ENCODE measurements around the gene ADPRM. TPM values are rescaled to one million over a fixed set of nuclear protein-coding genes. Genes with fewer than 3 reads are reported as not detected.

Gene ADPRM
- polyA plus RNA-seq, 3 donors = 8.3 to 9.2 (median 8.6) TPM

GRCh38 chr17:10733666-10734065 lies 36.3 kb downstream of the ADPRM start:
- whole genome bisulfite sequencing, 3 donors = 83 to 95% (median 85%) methylated on average over 3 of the region's 3 CpGs

GRCh38 chr17:10735251-10735650 lies 37.9 kb downstream of the ADPRM start:
- H3K27ac ChIP-seq (ENCODE audit: low read depth, low read length) = no peak overlapping the region
- WGBS, 3 donors = 76 to 85% (median 83%) methylated on average over 2 of the region's 2 CpGs

More at GRCh38 chr17:10733666-10734065, 36.3 kb downstream of the ADPRM start:
- H3K27ac ChIP-seq (ENCODE audit: low read depth, low read length) = no peak overlapping the region

GRCh38 chr17:10735821-10736220 lies 38.4 kb downstream of the ADPRM start:
- 90 to 97% (median 92%) methylated on average over 4 of the region's 4 CpGs for WGBS, 3 donors
- H3K27ac ChIP-seq (ENCODE audit: low read depth, low read length) = no peak overlapping the region

GRCh38 chr17:10737168-10737622 lies 39.8 kb downstream of the ADPRM start:
- 5 to 14% (median 12%) methylated on average over 6 of the region's 6 CpGs for WGBS, 3 donors
- H3K27ac ChIP-seq (ENCODE audit: low read depth, low read length) = no peak overlapping the region

- no peak overlapping the region for H3K27ac ChIP-seq (ENCODE audit: low read depth, low read length)
Measured at GRCh38 chr17:10737736-10738135, 40.3 kb downstream of the ADPRM start.

GRCh38 chr17:10738521-10739258 lies 41.3 kb downstream of the ADPRM start:
- no peak overlapping the region for H3K27ac ChIP-seq (ENCODE audit: low read depth, low read length)
- WGBS, 3 donors = 47 to 68% (median 54%) methylated on average over 5 of the region's 5 CpGs

More at GRCh38 chr17:10737736-10738135, 40.3 kb downstream of the ADPRM start:
- WGBS, 3 donors = 78 to 80% (median 80%) methylated on average over 3 of the region's 3 CpGs

GRCh38 chr17:10739386-10739785 lies 42.0 kb downstream of the ADPRM start:
- 81 to 91% (median 82%) methylated on average over 5 of the region's 5 CpGs for WGBS, 3 donors
- H3K27ac ChIP-seq (ENCODE audit: low read depth, low read length) = no peak overlapping the region

GRCh38 chr17:10741416-10742135 lies 44.2 kb downstream of the ADPRM start:
- no peak overlapping the region for H3K27ac ChIP-seq (ENCODE audit: low read depth, low read length)
- 90 to 95% (median 93%) methylated on average over 10 of the region's 10 CpGs for WGBS, 3 donors

GRCh38 chr17:10742431-10742830 lies 45.0 kb downstream of the ADPRM start:
- 94 to 95% (median 94%) methylated on average over 6 of the region's 6 CpGs for WGBS, 3 donors
- no peak overlapping the region for H3K27ac ChIP-seq (ENCODE audit: low read depth, low read length)

- WGBS, 3 donors = 63 to 75% (median 63%) methylated on average over 8 of the region's 8 CpGs
- H3K27ac ChIP-seq (ENCODE audit: low read depth, low read length) = no peak overlapping the region
Measured at GRCh38 chr17:10743316-10744009, 46.1 kb downstream of the ADPRM start.

- 24 to 50% (median 48%) methylated on average over 7 of the region's 7 CpGs for WGBS, 3 donors
- no peak overlapping the region for H3K27ac ChIP-seq (ENCODE audit: low read depth, low read length)
Measured at GRCh38 chr17:10744501-10745000, 47.2 kb downstream of the ADPRM start.

- no peak overlapping the region for H3K27ac ChIP-seq (ENCODE audit: low read depth, low read length)
Measured at GRCh38 chr17:10745231-10745630, 47.8 kb downstream of the ADPRM start.

GRCh38 chr17:10748531-10749181 lies 51.3 kb downstream of the ADPRM start:
- WGBS, 3 donors = 52 to 64% (median 55%) methylated on average over 9 of the region's 9 CpGs
- H3K27ac ChIP-seq (ENCODE audit: low read depth, low read length) = no peak overlapping the region

More at GRCh38 chr17:10745231-10745630, 47.8 kb downstream of the ADPRM start:
- WGBS, 3 donors = 51 to 56% (median 51%) methylated on average over 6 of the region's 6 CpGs

GRCh38 chr17:10750210-10750609 lies 52.8 kb downstream of the ADPRM start:
- no peak overlapping the region for H3K27ac ChIP-seq (ENCODE audit: low read depth, low read length)
- WGBS, 3 donors = 90 to 95% (median 95%) methylated on average over 4 of the region's 4 CpGs

GRCh38 chr17:10751563-10751962 lies 54.2 kb downstream of the ADPRM start:
- 87 to 89% (median 88%) methylated on average over 3 of the region's 3 CpGs for WGBS, 3 donors
- no peak overlapping the region for H3K27ac ChIP-seq (ENCODE audit: low read depth, low read length)

- H3K27ac ChIP-seq (ENCODE audit: low read depth, low read length) = no peak overlapping the region
- WGBS, 3 donors = 80 to 92% (median 87%) methylated on average over 10 of the region's 10 CpGs
Measured at GRCh38 chr17:10752696-10753095, 55.3 kb downstream of the ADPRM start.

GRCh38 chr17:10754109-10754508 lies 56.7 kb downstream of the ADPRM start:
- WGBS, 3 donors = 38 to 56% (median 43%) methylated on average over 2 of the region's 2 CpGs
- no peak overlapping the region for H3K27ac ChIP-seq (ENCODE audit: low read depth, low read length)

GRCh38 chr17:10754861-10755591 lies 57.6 kb downstream of the ADPRM start:
- H3K27ac ChIP-seq (ENCODE audit: low read depth, low read length) = no peak overlapping the region
- 51 to 73% (median 61%) methylated on average over 14 of the region's 14 CpGs for whole genome bisulfite sequencing, 3 donors

Measured in adipose tissue (tissue), 3 donors.